Loucy (cell line): ENCODE results near the gene MYO1F.
A peak's percentile ranks its signal among the peaks of the same experiment; 100 is the strongest.

Experiments
- H2AFZ ChIP-seq: fragments of 200-600 bp; sonication (generic); 2 replicates; pipeline ENCODE4 v1.6.0; 2016; ENCODE audit warnings: antibody characterized with exemption, mild to moderate bottlenecking, low read length, moderate library complexity
- H3F3A ChIP-seq: fragments of 200-600 bp; 2 replicates; pipeline ENCODE4 v1.6.0; 2016; ENCODE audit warnings: antibody characterized with exemption, low read depth, mild to moderate bottlenecking
- H3K27me3 ChIP-seq: fragments of 200-600 bp; sonication (generic); 2 replicates; pipeline ENCODE4 v1.6.1; 2014; ENCODE audit warnings: low read length, mild to moderate bottlenecking; ENCODE audit not compliant: insufficient read depth, poor library complexity, severe bottlenecking
- H3K36me3 ChIP-seq: fragments of 200-600 bp; sonication (generic); 2 replicates; pipeline ENCODE4 v1.6.1; 2016; ENCODE audit warnings: low read length; ENCODE audit not compliant: insufficient read depth
- H3K4me1 ChIP-seq: fragments of 200-600 bp; sonication (generic); 2 replicates; pipeline ENCODE4 v1.5.1; 2014; ENCODE audit warnings: low read length, mild to moderate bottlenecking; ENCODE audit not compliant: insufficient read depth, poor library complexity, severe bottlenecking
- H3K4me2 ChIP-seq: fragments of 200-600 bp; sonication (generic); 2 replicates; pipeline ENCODE4 v1.6.0; 2014; ENCODE audit warnings: antibody characterized with exemption, low read length, low read depth, mild to moderate bottlenecking; ENCODE audit not compliant: poor library complexity, severe bottlenecking
- H3K4me3 ChIP-seq: fragments of 200-600 bp; sonication (generic); 2 replicates; pipeline ENCODE4 v1.5.1; 2014; ENCODE audit warnings: low read length, mild to moderate bottlenecking, mixed read lengths; ENCODE audit not compliant: poor library complexity, severe bottlenecking
- H3K79me2 ChIP-seq: fragments of 200-600 bp; sonication (generic); 2 replicates; pipeline ENCODE4 v1.6.1; 2014; ENCODE audit warnings: low read length; ENCODE audit not compliant: insufficient read depth
- H3K9ac ChIP-seq: fragments of 200-600 bp; sonication (generic); 2 replicates; pipeline ENCODE4 v1.6.0; 2014; ENCODE audit warnings: mild to moderate bottlenecking, low read depth, low read length, moderate library complexity; ENCODE audit not compliant: poor library complexity, severe bottlenecking
- H3K9me2 ChIP-seq: fragments of 200-600 bp; sonication (generic); replicated peaks from 2 replicates; pipeline ENCODE4 v1.6.1; 2016; ENCODE audit warnings: low read depth, low read length, mixed read lengths
- H3K9me3 ChIP-seq: fragments of 200-600 bp; sonication (generic); 2 replicates; pipeline ENCODE4 v1.6.1; 2014; ENCODE audit warnings: mild to moderate bottlenecking, antibody characterized with exemption, low read length, low read depth; ENCODE audit not compliant: insufficient read depth
- H4K20me1 ChIP-seq: fragments of 200-600 bp; sonication (generic); 2 replicates; pipeline ENCODE4 v1.6.0; 2014; ENCODE audit warnings: antibody characterized with exemption, low read length, mild to moderate bottlenecking; ENCODE audit not compliant: insufficient read depth, poor library complexity, severe bottlenecking
- CTCF ChIP-seq: fragments of 200-600 bp; sonication (generic); conservative IDR thresholded peaks from 2 replicates; pipeline ENCODE4 v1.5.1; 2014; ENCODE audit warnings: mild to moderate bottlenecking, antibody characterized with exemption, low read length
- EZH2phosphoT487 ChIP-seq: fragments of 200-600 bp; IDR thresholded peaks from 2 replicates; pipeline ENCODE4 v1.6.1; 2018; ENCODE audit warnings: antibody characterized with exemption, mild to moderate bottlenecking, moderate library complexity, borderline replicate concordance

The MYO1F gene

DNA sequence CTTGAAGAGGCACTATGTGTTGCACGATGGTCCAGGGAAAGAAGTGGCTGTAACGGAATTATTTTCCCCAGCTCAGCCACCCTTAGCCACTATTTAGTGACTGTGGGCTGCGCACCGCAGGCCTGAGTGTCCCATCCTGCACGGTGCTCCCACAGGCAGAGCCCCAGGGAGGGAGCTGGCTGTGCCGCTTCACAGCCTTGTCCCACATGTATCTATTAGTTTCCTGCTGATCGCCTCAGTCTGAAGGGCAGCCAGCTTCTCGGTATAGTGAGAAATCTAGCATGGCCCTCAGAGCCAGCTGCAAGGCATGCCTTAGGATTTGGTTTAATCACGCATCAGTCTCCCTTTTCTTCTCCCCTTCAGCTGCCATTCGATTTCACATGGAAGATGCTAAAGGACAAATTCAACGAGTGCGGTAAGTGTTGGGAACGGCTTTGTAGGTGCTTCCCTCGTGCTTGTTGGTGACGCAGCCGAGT, 90.5 kb downstream of the MYO1F start:
- no peak overlapping the region for H2AFZ ChIP-seq
- TF ChIP-seq CTCF = no peak
- H3K4me1 ChIP-seq = peaks cover 18% of the 10 kb centered on the region
- peaks cover 60% of the 10 kb centered on the region for H4K20me1 ChIP-seq
- peaks cover 94% of the 10 kb centered on the region for H3K36me3 ChIP-seq
- no peaks in the 10 kb centered on the region for H3K27me3 ChIP-seq
- peaks cover 46% of the 10 kb centered on the region for H3K79me2 ChIP-seq
- no peaks in the 10 kb centered on the region for H3K9me2 ChIP-seq
- 0 out of 2 replicates have a peak, but pooled peaks cover 6% of the 10 kb centered on the region for H3F3A ChIP-seq
- no peak overlapping the region for H3K9ac ChIP-seq
- H3K9me3 ChIP-seq = no peaks in the 10 kb centered on the region
- H3K4me2 ChIP-seq = peak overlapping the region; percentile 51
- peak overlapping the region; percentile 19 for H3K4me3 ChIP-seq

- Histone ChIP-seq H3K79me2 (peaks cover 55% of the 10 kb centered on the region), H4K20me1 (peaks cover 69% of the 10 kb centered on the region), H3K9me3 (no peaks in the 10 kb centered on the region), H3K4me2 (no peak overlapping the region), H2AFZ (no peak overlapping the region), H3K36me3 (peaks cover 98% of the 10 kb centered on the region), H3K27me3 (no peaks in the 10 kb centered on the region), H3F3A (0 out of 2 replicates have a peak, but pooled peaks cover 6% of the 10 kb centered on the region), H3K9ac (no peak overlapping the region), H3K4me3 (no peak overlapping the region), H3K9me2 (no peaks in the 10 kb centered on the region), H3K4me1 (peaks cover 18% of the 10 kb centered on the region)
- TF ChIP-seq EZH2phosphoT487 (no peak), CTCF (no peak)
Measured at GRCh38 chr19:8485561-8486371, 91.5 kb downstream of the MYO1F start.

DNA sequence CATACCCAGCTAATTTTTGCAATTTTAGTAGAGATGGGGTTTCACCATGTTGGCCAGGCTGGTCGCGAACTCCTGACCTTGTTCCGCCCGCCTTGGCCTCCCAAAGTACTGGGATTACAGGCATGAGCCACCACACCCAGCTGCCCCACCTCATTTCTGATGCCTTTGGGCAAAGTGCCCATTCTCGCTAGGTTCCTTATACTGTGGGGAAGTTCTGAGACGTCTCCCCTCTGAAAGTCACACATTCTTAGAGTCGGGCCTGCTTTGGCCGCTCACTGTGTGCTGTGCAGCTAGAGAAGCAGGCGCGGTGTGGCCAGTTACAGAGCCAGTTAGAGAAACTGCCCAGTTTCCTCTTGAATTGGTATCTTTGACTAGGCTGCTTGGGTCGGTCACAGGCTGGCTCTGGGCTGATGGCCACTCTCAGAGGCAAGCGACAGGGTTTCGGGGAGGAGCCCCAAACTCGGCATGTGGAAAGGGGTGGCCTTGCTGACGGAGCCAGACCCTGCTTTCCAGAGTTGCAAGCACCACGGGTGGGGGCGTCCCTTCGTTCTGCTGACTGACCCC, 92.8 kb downstream of the MYO1F start:
- peaks cover 18% of the 10 kb centered on the region for H3K4me1 ChIP-seq
- no peaks in the 10 kb centered on the region for H3K9me2 ChIP-seq
- H3K36me3 ChIP-seq = peaks cover 91% of the 10 kb centered on the region
- H3K79me2 ChIP-seq = peaks cover 69% of the 10 kb centered on the region
- no peak overlapping the region for H3K4me2 ChIP-seq
- H3K9ac ChIP-seq = no peak overlapping the region
- H3K4me3 ChIP-seq = no peak overlapping the region
- H3K9me3 ChIP-seq = no peaks in the 10 kb centered on the region
- no peak overlapping the region for H2AFZ ChIP-seq
- H3F3A ChIP-seq = 0 out of 2 replicates have a peak, but pooled peaks cover 6% of the 10 kb centered on the region
- peaks cover 82% of the 10 kb centered on the region for H4K20me1 ChIP-seq
- TF ChIP-seq EZH2phosphoT487 (no peak), CTCF (no peak)
- H3K27me3 ChIP-seq = no peaks in the 10 kb centered on the region
